Natural killer cell (primary cell): ENCODE data around the gene UBASH3B. TPM values are rescaled to one million over a fixed set of nuclear protein-coding genes. Genes with fewer than 3 reads are reported as not detected.

Source experiments
- ATAC-seq, 3 donors: fragments of 150-1000 bp in 2 of 3; fragments of 200-7000 bp in 1 of 3; cut with Tn5 transposase; 1 replicate in 1 of 3; 2 replicates in 2 of 3; pipeline ENCODE4 v1.10.0; 2021; ENCODE audit warnings: mild to moderate bottlenecking in 2 of 3, moderate library complexity in 2 of 3
- DNase-seq, 2 donors: peaks; one replicate each; pipeline versions ENCODE4 v3.0.0 to v3.0.0-alpha.2; 2013 to 2021; ENCODE audit warnings: mixed read lengths in 1 of 2
- H3K27ac ChIP-seq: one replicate; pipeline ENCODE4 v1.5.1; 2013; ENCODE audit warnings: mild to moderate bottlenecking, low read length
- H3K27me3 ChIP-seq: one replicate; pipeline ENCODE4 v1.6.1; 2013; ENCODE audit warnings: low read length; ENCODE audit not compliant: control insufficient read depth, insufficient read depth
- H3K36me3 ChIP-seq: one replicate; pipeline ENCODE4 v1.6.1; 2013; ENCODE audit warnings: low read length; ENCODE audit not compliant: control insufficient read depth, insufficient read depth
- H3K4me1 ChIP-seq: one replicate; pipeline ENCODE4 v1.6.1; 2013; ENCODE audit warnings: low read length; ENCODE audit not compliant: control insufficient read depth, insufficient read depth
- H3K4me3 ChIP-seq: one replicate; pipeline ENCODE4 v1.5.1; 2013; ENCODE audit warnings: low read length
- H3K9me3 ChIP-seq: one replicate; pipeline ENCODE4 v1.6.1; 2013; ENCODE audit warnings: low read length; ENCODE audit not compliant: control insufficient read depth, insufficient read depth
- H3K27ac Mint-ChIP-seq, 2 donors: one replicate each; pipeline ENCODE4 v1.8.0; 2022; ENCODE audit warnings: mild to moderate bottlenecking in 2 of 2, mixed read lengths in 2 of 2, moderate library complexity in 1 of 2
- H3K27me3 Mint-ChIP-seq, 2 donors: one replicate each; pipeline ENCODE4 v1.8.0; 2022; ENCODE audit warnings: low read depth in 2 of 2, mixed read lengths in 2 of 2
- H3K36me3 Mint-ChIP-seq: one replicate; pipeline ENCODE4 v1.8.0; 2022; ENCODE audit warnings: mixed read lengths
- H3K4me1 Mint-ChIP-seq, 2 donors: one replicate each; pipeline ENCODE4 v1.8.0; 2022; ENCODE audit warnings: mixed read lengths in 2 of 2
- H3K4me3 Mint-ChIP-seq: one replicate; pipeline ENCODE4 v1.8.0; 2022; ENCODE audit warnings: mild to moderate bottlenecking, moderate library complexity, mixed read lengths
- H3K9me3 Mint-ChIP-seq, 2 donors: one replicate each; pipeline ENCODE4 v1.8.0; 2022; ENCODE audit warnings: mixed read lengths in 2 of 2
- WGBS: methylation state at CpG from one replicate; pipeline ENCODE4 v1.1.7; 2013; ENCODE audit warnings: missing lambda C conversion rate; ENCODE audit not compliant: insufficient coverage; 5-methylcytosine and 5-hydroxymethylcytosine counted together
- intact Hi-C: fragments of 100-400 bp; cut with micrococcal nuclease; formaldehyde crosslinking; loops from one replicate; pipeline ENCODE4 v1.14.2; 2022
- total RNA-seq, 4 donors: library from RNA; stranded (reverse); fragments of 120-200 nt in 1 of 4; gene quantifications; one replicate each; pipeline versions ENCODE4 v1.2.3 to v1.2.4, GENCODE V29; 2013 to 2022
- TF ChIP-seq, protein P1 (sequence below): fragments of 200-600 bp; IDR thresholded peaks from one replicate; pipeline ENCODE4 v1.8.0; 2022; ENCODE audit warnings: antibody characterized with exemption

UBASH3B gene
- total RNA-seq, 3 donors from 2014 or later (not counting 1 experiment from before 2014, with no cell fraction given): 28.7 to 33.9 (median 33.5) TPM

DNA sequence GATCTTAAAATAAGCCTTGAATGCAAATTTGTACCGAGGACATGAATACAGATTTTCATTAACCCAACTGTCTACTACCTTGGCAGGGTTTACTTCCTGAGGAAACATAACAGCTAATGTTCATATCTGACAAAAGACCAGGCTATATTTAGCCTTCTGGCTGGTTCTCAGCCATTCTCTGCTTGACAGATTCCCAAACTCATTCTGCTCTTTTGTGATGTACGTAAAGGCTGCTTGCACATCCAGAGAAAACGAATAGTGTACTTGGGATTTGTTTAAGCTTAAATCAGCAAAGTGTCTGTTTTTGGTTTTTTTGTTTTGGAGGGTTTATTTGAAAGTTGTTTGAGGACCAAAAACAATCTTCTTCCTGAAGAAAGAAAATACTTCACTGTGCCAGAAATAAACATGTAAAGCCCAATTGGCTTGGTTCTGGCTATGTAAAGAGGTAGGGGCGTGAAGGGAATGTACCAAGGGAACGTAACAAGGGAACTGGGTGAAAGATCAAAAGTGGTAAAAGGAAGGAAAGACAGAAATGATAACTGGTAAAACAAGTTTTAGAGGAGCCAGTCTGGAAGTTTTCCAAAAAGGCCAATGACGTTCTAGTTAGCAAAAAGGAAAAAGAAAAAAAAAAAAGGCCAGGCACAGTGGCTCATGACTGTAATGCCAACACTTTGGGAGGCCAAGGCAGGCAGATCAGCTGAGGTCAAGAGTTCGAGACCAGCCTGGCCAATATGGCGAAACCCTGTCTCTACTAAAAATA, 161.4 kb downstream of the UBASH3B start:
- Mint-ChIP-seq H3K27ac (no peak overlapping the region), H3K4me3 (no peak overlapping the region), H3K4me1 (peaks cover 28 to 33% of the 10 kb centered on the region in 2 donors), H3K27me3 (no peaks in the 10 kb centered on the region), H3K9me3 (no peaks in the 10 kb centered on the region), H3K36me3 (no peaks in the 10 kb centered on the region)
- DNase-seq (no peak), ATAC-seq (no peak)
- no peaks in the 10 kb centered on the region for H3K36me3 ChIP-seq
- no peaks in the 10 kb centered on the region for H3K4me1 ChIP-seq
- H3K9me3 ChIP-seq: peaks cover 2% of the 10 kb centered on the region
- H3K27ac ChIP-seq: no peak overlapping the region
- TF ChIP-seq, protein P1, sequence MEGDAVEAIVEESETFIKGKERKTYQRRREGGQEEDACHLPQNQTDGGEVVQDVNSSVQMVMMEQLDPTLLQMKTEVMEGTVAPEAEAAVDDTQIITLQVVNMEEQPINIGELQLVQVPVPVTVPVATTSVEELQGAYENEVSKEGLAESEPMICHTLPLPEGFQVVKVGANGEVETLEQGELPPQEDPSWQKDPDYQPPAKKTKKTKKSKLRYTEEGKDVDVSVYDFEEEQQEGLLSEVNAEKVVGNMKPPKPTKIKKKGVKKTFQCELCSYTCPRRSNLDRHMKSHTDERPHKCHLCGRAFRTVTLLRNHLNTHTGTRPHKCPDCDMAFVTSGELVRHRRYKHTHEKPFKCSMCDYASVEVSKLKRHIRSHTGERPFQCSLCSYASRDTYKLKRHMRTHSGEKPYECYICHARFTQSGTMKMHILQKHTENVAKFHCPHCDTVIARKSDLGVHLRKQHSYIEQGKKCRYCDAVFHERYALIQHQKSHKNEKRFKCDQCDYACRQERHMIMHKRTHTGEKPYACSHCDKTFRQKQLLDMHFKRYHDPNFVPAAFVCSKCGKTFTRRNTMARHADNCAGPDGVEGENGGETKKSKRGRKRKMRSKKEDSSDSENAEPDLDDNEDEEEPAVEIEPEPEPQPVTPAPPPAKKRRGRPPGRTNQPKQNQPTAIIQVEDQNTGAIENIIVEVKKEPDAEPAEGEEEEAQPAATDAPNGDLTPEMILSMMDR: no peak
- no peak overlapping the region for H3K4me3 ChIP-seq
- WGBS: 70% methylated on average over 8 of the region's 8 CpGs
- intact Hi-C loops: no loop called here
- no peaks in the 10 kb centered on the region for H3K27me3 ChIP-seq

DNA sequence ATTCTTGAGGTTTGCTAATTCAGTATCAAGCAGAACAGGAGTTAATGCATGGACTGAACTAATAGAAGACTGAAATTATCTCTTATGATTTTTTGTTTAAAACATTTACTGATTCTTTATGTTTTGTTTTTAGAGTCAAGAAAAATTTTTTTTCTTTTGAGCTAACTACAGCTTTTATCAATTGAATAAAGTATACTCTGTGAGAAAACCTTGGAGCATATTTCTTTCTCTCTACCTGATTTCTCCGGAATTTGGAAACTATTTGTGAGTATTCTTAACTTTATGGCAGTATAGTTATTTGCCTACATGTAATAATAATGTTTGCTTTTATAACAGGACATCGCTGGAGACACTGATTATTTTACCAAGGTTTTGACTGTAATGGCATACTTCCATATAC, 164.6 kb downstream of the UBASH3B start:
- TF ChIP-seq, protein P1: no peak
- WGBS: 100% methylated on average over 1 of the region's 2 CpGs

DNA sequence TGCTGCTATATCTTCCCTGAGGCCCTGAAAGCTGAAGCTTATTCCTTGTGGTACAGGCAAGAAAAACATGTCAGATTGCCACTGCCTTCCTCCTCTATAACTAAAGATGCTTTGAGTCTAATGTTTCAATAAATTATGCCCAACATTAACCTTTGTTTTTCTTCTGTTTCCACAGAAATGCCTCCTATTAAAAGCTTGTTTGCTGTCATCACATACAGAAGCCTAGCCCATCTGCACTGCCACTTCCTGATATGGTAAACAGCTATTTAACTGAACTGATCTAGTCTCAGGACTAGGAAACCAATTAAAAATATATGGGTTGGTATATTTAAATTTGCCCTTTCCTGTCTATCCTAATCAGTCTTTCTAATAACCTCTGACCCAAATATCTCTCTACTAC, 165.6 kb downstream of the UBASH3B start:
- Histone ChIP-seq H3K4me3 (no peak overlapping the region), H3K36me3 (no peaks in the 10 kb centered on the region), H3K27ac (no peak overlapping the region), H3K9me3 (peaks cover 2% of the 10 kb centered on the region), H3K4me1 (no peaks in the 10 kb centered on the region), H3K27me3 (no peaks in the 10 kb centered on the region)
- peak in 1 of 3 donors; percentile 42 for ATAC-seq
- intact Hi-C loops: no loop called here
- Mint-ChIP-seq H3K27ac (peak overlapping the region; percentile 32 to 47), H3K4me3 (no peak overlapping the region), H3K27me3 (peaks cover 0 to 1% of the 10 kb centered on the region in 2 donors), H3K36me3 (no peaks in the 10 kb centered on the region), H3K9me3 (no peaks in the 10 kb centered on the region), H3K4me1 (peaks cover 13 to 15% of the 10 kb centered on the region in 2 donors)
- DNase-seq: no peak
- TF ChIP-seq, protein P1: no peak

More for the DNA sequence above, 164.6 kb downstream of the UBASH3B start:
- H3K4me1 Mint-ChIP-seq: peaks cover 13 to 15% of the 10 kb centered on the region in 2 donors
- no peak overlapping the region for H3K4me3 Mint-ChIP-seq
- Histone ChIP-seq H3K4me3 (no peak overlapping the region), H3K4me1 (no peaks in the 10 kb centered on the region), H3K9me3 (peaks cover 2% of the 10 kb centered on the region), H3K27ac (no peak overlapping the region), H3K36me3 (no peaks in the 10 kb centered on the region), H3K27me3 (no peaks in the 10 kb centered on the region)
- no peaks in the 10 kb centered on the region for H3K9me3 Mint-ChIP-seq
- no peaks in the 10 kb centered on the region for H3K27me3 Mint-ChIP-seq
- no peak overlapping the region for H3K27ac Mint-ChIP-seq
- intact Hi-C loops: no loop called here
- no peaks in the 10 kb centered on the region for H3K36me3 Mint-ChIP-seq
- DNase-seq (no peak), ATAC-seq (no peak)

DNA sequence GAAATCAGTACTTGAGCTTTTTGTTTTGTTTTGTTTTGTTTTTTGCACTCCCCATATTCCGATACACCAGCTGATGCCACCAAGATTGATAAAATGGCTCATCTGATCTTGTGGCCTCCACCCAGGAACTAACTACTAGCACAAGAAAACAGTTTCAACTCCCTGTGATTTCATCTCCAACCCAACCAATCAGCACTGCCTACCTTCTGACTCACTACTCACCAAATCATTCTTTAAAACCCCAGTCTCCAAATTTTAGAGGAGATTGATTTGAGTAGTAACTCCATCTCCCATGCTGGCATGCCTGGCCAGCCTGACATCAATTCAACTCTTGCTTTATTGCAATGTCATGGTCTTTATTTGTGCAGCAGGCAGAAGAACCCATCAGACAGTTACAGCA, 166.7 kb downstream of the UBASH3B start:
- Mint-ChIP-seq H3K27me3 (peaks cover 0 to 3% of the 10 kb centered on the region in 2 donors), H3K4me3 (no peak overlapping the region), H3K4me1 (peaks cover 9 to 15% of the 10 kb centered on the region in 2 donors), H3K9me3 (no peaks in the 10 kb centered on the region), H3K27ac (no peak overlapping the region), H3K36me3 (no peaks in the 10 kb centered on the region)
- TF ChIP-seq, protein P1: no peak
- Histone ChIP-seq H3K4me3 (no peak overlapping the region), H3K27ac (no peak overlapping the region), H3K36me3 (no peaks in the 10 kb centered on the region), H3K4me1 (no peaks in the 10 kb centered on the region), H3K9me3 (peaks cover 2% of the 10 kb centered on the region), H3K27me3 (no peaks in the 10 kb centered on the region)
- DNase-seq: no peak
- no peak for ATAC-seq
- intact Hi-C loops: no loop called here
- 100% methylated on average over 1 of the region's 1 CpG for WGBS
